GM23248 (cell line): ENCODE measurements around the gene MEAK7.

Source experiments
- EZH2 ChIP-seq: fragments of 200-600 bp; sonication (generic); IDR thresholded peaks from 2 replicates; pipeline ENCODE4 v1.6.1; 2018; ENCODE audit warnings: antibody characterized with exemption, mild to moderate bottlenecking; ENCODE audit not compliant: insufficient read depth, poor library complexity, severe bottlenecking
- EZH2phosphoT487 ChIP-seq: fragments of 200-600 bp; sonication (generic); IDR thresholded peaks from 2 replicates; pipeline ENCODE4 v1.6.1; 2018; ENCODE audit warnings: antibody characterized with exemption, moderate library complexity, mild to moderate bottlenecking, low read depth; ENCODE audit not compliant: insufficient read depth

GRCh38 chr16:84524346-84524920 lies 20.0 kb upstream of the MEAK7 start:
- TF ChIP-seq EZH2 (no peak), EZH2phosphoT487 (no peak)
